Mucosa of gallbladder (tissue), 1 donor: ENCODE data around the gene ZNF774. TPM values are rescaled to one million over a fixed set of nuclear protein-coding genes. Genes with fewer than 3 reads are reported as not detected.
"Not testable (repeated sequence)": the region's sequence is repeated elsewhere in the genome, so short reads cannot be mapped to it uniquely, and the experiment has no call there.

Experiments used
- DNase-seq: peaks from one replicate; pipeline ENCODE4 v3.0.0-alpha.2; 2020; ENCODE audit warnings: low spot score
- total RNA-seq: library from RNA; stranded (reverse); gene quantifications from one replicate; pipeline ENCODE4 v1.2.1, GENCODE V29; 2021
- donor health status: DM: no; HTN: no; CAD: no.

ZNF774 gene
- total RNA-seq, 1 donor from 2014 or later = 18.4 TPM

DNA sequence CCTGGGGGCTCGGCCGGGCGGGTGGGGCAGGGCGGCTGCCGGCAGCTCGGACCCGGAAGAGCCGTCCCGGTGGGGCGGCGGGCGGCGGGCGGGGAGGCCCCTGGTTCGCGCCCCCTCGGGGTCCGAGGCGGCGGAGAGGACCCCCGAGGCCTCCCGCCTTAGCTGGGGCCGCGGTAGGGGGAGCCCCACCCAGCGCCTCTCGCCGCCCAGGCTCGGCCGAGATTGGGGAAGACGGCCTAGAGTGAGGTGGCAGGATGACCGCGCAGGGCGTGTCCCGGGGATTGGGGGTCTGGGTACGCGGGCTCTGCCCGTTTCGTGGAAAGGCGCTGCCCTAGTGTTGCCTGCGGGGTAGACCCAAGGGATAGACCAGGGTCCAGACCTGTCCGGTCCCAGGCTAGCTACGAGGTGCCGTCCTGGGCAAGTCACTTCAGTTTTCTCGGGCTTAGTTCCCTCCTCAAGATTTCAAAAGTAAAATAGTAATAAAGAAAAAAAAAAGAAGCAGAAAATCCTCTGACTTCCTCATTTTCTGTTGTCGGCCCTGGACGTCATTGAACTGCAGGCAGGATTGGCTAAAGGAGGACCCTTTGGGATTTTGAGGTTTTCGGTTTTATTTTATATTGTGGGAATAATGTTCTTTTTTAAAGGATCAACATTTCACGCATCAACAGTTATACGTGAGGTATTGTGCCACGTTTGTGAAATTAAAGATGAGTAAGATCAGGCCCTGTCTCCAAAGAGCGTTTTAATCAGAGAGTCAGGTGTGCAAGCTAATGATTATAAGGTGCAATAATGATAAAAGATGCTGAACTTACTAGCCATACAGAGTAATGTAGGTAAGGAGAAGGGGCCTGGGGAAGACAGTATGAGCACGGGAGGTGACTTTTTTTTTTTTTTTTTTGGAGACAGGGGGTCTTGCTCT lies 36.6 kb downstream of the ZNF774 start:
- DNase-seq = peak; percentile 44

DNA sequence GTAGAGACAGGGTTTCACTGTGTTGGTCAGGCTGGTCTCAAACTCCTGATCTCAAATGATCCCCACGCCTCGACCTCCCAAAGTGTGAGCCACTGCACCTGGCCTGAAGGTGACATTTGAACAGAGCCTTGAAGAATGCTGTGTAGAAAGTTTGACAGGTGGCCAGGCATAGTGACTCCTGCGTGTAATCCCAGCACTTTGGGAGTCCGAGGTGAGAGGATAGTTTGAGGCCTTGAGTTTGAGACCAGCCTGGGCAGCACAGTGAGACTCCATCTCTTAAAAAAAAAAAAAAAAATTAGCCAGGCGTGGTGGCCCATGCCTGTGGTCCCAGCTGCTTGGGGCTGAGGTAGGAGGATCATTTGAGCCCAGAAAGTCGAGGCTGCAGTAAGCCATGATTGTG lies 37.4 kb downstream of the ZNF774 start:
- no peak for DNase-seq

DNA sequence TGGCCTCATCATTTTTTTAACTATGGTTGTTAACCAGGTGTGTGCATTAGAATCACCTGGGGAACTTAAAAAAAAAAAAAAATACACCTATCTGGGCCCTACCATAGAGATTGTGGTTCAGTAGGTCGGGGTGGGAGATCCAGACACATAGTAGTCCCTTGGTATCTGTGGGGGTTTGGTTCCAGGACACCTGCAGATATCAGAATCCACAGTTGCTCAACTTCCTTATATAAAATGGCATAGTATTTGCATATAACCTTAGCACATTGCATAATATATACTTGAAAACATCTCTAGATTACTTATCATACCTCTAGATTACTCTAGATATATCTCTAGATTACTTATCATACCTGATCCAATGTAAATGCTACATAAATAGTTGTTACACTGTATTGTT lies 41.0 kb downstream of the ZNF774 start:
- no peak for DNase-seq

DNA sequence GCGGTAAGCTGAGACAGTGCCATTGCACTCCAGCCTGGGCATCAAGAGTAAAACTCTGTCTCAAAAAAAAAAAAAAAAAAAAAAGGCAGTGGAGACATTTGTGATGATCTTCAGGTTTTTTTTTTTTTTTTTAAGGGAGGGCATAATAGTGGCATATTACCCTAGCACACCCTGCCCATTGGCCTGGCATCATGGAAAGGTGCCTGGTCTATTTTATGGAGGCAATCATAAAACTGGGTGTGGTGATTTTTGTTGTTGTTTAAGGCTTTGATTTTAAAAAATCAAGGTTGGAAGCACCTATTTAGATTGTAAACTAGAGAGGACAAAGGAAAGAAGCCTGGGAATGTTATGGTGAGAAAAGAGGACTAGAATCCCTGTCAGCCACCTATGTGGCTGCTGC lies 42.0 kb downstream of the ZNF774 start:
- DNase-seq = no peak

DNA sequence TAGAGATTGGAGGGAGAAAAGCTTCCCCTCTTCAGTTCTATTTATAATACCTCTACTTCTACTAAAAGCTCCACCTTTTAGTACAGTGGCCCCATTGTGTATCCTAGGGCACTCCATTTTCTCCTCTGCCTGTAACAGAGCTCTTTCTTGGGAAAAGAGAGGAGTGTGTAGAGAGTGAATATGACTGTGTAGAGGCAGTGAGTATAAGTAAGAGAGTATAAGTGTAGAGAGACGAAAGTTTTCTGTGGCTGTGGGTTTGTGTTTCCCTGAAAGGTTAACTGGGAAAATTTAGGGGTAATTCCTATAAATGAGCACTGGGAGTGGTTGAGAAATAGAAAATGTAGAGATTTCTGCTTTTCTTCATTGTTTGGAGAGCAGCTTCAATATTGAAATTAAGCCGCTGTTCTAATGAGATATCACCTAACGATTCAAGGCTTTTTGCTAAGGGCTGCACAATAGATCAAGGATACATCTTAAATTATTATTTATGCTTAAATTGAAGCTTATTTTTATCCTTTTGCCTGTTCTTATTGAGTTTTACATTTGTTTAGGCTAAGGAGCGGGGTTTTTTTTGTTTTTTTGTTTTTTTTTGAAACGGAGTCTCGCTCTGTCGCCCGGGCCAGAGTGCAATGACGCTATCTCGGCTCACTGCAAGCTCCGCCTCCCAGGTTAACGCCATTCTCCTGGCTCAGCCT lies 42.8 kb downstream of the ZNF774 start:
- no peak for DNase-seq

DNA sequence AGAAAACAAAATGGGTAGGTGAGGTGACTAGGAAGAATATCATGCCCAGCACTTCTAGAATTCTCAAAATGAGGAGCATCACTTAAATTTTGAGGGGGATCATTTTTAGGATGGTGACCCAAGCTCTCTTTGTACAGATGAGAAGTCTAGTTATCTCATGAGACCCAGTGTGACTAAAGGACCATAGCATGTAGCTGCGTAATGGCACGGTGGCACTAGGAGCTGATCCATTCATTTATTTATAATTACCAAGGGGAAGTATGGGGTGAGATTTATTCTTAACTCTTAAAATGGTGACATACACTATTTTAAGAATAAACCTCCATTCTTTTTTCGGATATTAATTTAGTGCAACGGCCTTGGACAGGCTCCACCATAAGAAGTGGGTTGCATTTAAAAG lies 44.2 kb downstream of the ZNF774 start:
- no peak for DNase-seq

DNA sequence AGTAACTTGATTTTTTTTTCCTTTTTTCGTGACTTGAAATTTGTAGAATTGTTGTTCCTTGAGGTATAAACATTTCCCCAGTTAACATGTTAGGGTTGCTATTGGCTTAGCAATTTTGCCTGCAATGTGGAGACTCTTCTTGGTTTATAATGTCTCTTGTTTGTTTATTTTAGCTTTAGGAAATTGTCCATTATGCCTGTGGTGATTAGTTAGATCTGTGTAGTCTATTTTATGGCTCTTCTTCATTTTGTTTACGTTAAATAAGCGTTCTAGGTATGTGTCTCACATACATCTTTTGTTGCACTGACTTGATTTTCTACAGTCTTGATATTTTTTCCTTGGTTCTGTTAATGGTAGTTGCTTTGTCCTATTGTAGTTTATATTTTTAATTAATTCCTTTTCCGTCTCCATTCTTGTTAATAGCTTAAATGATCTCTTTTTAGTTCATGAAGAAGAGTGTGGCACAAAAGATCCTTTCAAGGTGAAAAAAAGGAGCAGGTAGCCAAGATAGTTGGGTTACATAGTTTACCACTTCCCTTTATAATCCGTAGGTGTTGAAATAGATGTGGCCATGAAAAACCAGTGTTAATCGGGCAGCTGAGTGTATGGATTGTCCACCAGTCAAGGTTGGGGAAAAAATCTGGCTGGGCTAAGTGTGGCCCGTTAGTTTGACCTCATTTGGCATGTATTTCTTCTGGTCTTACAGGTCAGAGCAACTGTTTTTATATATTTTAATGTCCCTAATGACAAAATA lies 48.1 kb downstream of the ZNF774 start:
- no peak for DNase-seq

DNA sequence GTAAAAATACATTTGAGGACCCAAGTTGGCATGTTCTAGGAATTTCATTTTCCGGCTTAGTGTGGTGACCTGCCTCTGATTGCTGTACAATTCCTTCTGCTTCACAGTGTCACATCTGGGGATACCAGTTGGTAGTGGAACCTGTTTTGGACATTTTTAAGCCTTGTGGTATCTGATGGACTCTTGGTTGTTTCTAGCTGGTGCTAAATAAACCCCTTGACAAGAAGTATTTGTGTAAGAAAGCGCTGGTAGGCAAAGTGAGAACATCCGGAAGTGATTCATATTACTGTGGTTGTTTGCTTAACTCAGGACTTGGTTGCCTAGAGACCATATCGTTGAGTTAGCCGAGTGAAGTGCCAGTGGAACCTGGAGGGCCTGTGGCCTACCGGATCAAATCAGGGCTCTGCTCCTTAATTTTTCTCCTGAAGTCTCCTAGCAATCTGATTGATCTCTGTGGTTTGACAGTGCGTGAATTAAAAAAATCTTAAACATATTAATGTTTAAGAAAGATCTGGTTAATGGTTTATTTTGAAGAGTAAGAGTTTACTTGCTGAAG lies 48.8 kb downstream of the ZNF774 start:
- DNase-seq = peak; percentile 86

DNA sequence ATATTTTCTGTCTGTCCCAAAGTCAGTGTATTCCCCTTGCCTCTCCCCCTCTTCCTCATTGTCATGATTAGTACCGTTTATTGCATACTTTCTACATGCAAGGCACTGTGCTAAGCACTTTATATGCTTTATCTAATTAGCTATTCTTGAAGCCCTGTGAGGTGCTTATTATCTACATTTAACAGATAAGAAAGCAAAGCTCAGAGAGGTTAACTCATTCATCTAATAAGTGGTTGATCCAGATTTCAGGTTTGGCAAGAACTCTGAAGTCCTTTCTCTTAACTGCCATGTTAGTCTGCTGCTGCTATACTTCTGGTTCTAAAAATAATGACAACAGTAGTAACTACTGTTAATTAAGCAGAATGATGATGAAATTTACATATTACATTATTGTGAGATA lies 49.4 kb downstream of the ZNF774 start:
- DNase-seq = no peak

DNA sequence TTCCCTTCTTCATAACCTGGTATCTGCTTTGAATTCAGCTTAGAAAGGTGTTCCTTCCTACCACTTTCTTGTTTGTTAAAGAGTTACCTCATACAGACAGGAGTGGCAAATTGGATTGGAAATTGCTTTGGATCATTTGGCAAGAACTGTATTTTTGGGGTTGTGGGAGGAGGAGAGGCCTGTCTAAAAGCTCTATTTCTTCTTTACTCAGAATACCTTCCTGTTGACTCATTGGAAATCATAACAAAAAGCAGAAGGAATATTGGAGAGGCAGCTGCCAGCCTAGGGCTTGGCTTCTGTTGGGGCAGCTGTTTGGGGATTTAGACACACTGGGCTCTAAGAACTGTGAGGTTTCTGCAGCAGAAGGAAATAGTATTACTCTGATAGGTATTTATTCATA lies 50.1 kb downstream of the ZNF774 start:
- DNase-seq = no peak

DNA sequence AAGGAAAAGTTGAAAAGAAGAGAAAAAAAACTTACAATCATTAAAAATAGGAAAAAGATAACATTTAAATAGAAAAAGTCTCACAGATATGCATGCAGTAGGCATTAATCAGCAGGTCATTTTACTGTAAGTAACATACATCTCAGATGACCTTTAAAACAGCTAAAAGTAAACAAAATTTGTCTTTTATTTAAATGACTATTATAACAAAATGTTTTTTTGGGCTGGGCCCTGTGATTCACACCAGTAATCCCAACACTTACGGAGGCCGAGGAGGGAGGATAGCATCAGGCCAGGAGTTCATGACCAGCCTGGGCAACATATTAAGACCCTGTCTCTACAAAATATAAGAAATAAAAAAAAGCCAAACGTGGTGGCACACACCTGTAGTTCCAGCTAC lies 50.7 kb downstream of the ZNF774 start:
- no peak for DNase-seq

DNA sequence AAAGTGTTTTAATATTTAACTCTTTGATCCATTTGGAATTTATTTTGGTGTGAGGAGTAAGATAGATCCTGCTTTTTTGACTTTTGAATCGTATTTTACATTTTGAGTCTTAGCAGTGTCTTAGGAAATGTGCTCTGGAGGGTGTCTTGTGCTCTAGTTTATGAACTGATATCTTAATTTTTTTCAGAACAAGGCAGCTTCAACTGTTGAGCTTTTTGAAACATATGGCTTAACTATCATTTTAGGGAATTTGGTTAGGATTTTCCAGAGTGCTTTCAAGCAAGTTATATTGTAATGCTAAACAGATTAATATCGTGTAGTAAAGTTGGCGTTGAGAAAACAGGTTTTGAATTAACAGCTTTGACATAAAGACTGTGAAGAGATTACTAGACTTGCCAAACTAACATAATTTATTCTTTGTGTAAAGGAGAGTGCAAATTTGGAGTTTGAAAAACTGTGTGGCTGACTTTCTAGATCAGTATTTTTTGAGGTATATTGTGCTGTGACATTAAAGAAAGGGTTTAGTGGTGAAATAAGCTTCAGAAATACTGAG lies 53.0 kb downstream of the ZNF774 start:
- no peak for DNase-seq

DNA sequence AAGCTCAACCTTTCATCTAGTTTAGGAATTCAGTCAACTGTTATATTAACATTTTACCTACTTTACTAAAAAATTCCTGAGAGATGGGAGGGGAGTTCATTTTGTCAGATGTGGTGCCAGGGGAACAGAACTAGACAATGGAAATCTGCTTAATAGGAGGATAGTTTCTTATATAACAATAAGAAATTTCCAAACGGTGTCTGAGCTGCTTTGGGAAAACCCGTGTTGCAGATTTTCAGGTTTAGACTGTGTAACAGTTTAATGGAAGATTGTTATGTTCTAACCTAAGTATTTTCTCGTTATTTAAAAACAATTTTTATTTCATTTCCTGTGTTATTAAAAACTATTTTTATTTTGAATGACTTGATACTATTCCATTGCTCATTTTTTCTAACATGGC lies 55.3 kb downstream of the ZNF774 start:
- no peak for DNase-seq

DNA sequence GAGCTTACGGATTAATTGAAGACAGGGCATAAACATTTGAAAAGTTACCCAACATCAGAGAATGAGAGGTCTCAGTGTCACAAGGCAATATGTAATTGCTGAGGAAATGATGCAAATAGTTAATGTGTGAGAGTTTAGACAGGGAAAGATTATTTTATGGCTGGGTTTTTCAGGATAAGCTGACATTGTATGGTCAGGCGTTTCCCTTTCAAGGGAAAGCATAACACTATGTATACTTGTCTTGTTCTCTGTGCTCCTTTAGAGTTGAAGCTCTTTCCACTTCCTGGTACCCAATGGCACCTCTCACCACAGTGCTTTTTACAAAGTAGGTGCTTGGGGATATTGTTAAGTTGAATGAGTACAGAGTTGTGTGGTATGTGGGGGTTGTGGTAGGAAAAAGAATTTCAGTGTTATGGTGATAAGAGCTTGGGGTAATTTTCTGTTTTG lies 55.8 kb downstream of the ZNF774 start:
- DNase-seq = no peak

DNA sequence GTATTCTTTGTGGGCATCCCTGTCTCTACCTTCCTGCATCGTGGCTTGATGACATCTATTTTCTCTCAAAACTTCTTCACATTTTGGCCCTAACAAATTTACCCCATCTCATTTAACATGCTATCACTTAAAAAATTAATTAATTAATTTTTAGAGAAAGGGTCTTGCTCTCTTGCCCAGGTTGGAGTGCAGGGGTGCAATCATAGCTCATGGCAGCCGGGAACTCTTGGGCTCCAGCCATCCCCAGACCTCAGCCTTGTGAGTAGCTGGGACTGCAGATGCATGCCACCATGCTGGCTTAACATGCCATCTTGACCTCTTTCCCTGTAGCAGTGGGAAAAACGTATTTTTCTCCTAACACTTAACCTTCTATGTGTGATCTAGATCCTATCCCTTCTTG lies 56.6 kb downstream of the ZNF774 start:
- no peak for DNase-seq

DNA sequence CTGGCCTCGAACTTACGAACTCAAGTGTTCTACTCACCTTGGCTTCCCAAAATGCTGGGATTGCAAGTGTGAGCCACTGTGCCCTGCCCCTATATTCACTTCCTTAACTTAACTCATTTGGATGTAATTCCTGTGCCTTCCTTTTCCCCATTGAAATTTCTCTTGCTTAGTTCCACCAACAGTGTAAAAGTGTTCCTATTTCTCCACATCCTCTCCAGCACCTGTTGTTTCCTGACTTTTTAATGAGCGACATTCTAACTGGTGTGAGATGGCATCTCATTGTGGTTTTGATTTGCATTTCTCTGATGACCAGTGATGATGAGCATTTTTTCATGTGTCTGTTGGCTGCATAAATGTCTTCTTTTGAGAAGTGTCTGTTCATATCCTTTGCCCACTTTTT lies 57.5 kb downstream of the ZNF774 start:
- DNase-seq = not testable (repeated sequence)

DNA sequence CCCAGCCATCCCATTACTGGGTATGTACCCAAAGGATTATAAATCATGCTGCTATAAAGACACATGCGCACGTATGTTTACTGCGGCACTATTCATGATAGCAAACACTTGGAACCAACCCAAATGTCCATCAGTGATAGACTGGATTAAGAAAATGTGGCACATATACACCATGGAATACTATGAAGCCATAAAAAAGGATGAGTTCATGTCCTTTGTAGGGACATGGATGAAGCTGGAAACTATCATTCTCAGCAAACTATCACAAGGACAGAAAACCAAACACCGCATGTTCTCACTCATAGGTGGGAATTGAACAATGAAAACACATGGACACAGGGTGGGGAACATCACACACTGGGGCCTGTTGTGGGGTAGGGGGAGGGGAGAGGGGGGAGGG lies 58.2 kb downstream of the ZNF774 start:
- not testable (repeated sequence) for DNase-seq

DNA sequence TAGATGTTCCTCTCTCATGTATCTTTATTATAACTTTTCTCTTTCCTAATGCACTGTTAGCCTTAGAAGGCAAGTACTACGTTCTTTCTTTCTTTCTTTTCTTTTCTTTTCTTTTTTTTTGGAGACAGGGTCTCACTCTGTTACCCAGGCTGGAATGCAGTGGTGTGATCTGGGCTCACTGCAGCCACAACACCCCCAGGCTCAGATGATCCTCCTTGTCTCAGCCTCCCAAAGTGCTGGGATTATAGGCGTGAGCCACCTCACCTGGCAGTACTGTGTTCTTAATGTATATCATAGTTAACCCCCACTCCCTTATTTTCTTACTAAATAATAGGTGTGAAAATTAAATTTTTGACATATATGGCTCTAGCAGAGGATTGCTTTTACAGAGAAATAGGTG lies 59.1 kb downstream of the ZNF774 start:
- DNase-seq = no peak
